CD4-positive, alpha-beta T cell treated with Interleukin-12 subunit alpha and Interleukin-12 subunit beta, for 1 hour (primary cell): Measurements from ENCODE around the gene SOS2.

Source experiments
- DNase-seq: peaks from one replicate; pipeline ENCODE4 v3.0.0-alpha.2; 2020

The SOS2 gene

GRCh38 chr14:50113381-50114035 lies 117.9 kb downstream of the SOS2 start:
- DNase-seq, result peak; percentile 43

DNA sequence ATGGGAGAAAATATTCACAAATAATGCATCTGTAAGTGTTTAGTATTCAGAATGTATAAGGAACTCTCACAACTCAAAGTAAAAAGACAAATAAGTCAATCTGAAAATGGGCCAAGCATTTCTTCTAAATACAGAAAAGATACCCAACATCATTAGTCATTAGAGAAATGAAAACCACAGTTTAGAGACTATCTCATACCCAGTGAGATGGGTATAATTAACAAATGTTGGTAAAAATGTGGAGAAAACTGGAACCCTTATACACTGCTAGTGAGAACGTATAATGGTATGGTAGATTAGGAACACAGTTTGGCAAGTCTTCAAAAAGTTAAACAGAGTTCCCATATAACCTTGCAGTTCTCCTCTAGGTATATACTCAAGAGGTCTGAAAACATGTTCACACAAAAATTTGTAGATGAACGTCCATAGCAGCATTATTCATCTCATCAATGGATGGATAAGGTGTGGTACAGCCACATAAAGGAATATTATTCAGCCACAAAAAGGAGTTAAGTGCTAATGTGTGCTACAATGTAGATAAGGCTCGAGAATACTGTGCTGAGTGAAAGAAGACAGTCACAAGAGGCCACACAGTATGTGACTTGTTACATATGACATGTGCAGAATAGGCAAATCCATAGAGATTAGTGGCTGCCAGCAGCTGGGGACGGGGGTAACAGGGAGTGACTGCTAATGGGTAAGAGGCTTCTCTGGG lies 120.9 kb downstream of the SOS2 start:
- DNase-seq, result no peak

- no peak for DNase-seq
Measured at GRCh38 chr14:50109342-50109741, 122.0 kb downstream of the SOS2 start.

DNA sequence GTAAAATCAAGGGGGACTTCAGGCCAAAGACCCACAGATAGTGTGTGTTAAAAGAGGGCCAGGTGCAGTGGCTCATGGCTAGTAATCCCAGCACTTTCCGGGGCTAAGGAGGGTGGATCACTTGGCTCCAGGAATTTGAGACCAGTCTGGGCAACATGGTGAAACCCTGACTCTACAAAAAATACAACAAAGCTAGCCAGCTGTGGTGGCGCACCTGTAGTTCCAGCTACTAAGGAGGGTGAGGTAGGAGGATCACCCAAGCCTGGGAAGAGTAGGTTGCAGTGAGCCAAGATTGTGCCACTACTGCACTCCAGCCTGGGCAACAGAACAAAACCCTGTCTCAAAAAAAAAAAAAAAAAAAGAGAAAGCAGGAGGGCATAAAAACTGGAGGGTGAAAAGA lies 123.5 kb downstream of the SOS2 start:
- no peak for DNase-seq

- no peak for DNase-seq
Measured at GRCh38 chr14:50106178-50106577, 125.2 kb downstream of the SOS2 start.

- no peak for DNase-seq
Measured at GRCh38 chr14:50103558-50103957, 127.8 kb downstream of the SOS2 start.

GRCh38 chr14:50101417-50101816 lies 130.0 kb downstream of the SOS2 start:
- no peak for DNase-seq

GRCh38 chr14:50100805-50101204 lies 130.6 kb downstream of the SOS2 start:
- DNase-seq, result no peak

- no peak for DNase-seq
Measured at GRCh38 chr14:50099335-50099734, 132.0 kb downstream of the SOS2 start.

DNA sequence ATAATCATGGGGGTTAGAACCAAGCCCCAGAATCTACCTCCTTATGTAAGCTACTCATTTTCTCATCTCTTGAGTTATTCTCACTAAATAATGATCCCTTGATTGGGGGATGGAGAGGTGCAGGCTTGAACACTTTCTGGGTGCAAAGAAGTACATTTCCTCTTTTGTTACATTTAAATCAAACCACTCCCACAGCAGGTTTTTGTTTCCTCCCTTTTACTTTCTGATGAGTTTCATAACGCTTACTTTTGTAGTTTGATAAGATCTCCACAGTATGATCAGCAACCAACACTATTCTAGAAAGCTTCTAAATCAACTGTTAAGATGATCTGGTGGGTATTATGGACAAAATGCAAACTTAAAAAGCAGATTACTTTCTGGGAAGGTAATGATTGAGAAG lies 135.5 kb downstream of the SOS2 start:
- DNase-seq, result peak; percentile 58

DNA sequence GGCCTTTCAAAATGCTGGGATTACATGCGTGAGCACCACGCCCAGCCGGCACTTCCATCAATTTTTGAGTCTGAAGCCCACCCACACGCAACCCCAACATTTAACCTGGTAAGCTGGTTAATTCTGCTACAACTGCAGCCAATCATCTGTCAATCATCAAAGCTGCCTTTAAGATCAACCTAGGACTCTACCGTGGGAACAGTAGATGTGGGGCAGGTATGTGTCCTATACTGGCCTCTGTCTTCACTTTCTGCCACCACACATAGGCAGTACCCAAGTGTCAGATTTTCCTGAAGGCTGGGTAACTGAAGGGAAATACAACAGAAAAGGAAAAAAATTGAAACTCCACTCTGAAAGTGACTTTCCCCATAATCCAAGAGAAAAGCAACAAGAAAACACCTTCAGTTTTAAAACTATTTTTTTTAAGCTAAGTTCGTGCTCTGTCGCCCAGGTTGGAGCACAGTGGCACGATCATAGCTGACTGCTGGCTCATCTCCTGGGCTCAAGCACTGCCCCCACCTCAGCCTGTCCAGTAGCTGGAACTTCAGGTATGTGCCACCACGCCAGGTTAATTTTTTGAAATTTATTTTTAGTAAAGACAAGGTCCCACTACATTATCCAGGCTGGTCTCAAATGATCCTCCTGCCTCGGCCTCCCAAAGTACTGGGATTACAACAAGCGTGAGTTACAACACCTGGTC lies 137.2 kb downstream of the SOS2 start:
- no peak for DNase-seq

GRCh38 chr14:50093496-50093895 lies 137.9 kb downstream of the SOS2 start:
- no peak for DNase-seq

- no peak for DNase-seq
Measured at GRCh38 chr14:50092006-50092555, 139.3 kb downstream of the SOS2 start.

- DNase-seq, result no peak
Measured at GRCh38 chr14:50091240-50091913, 140.0 kb downstream of the SOS2 start.

GRCh38 chr14:50089208-50089607 lies 142.2 kb downstream of the SOS2 start:
- peak; percentile 27 for DNase-seq

- DNase-seq, result no peak
Measured at GRCh38 chr14:50088731-50089130, 142.6 kb downstream of the SOS2 start.

DNA sequence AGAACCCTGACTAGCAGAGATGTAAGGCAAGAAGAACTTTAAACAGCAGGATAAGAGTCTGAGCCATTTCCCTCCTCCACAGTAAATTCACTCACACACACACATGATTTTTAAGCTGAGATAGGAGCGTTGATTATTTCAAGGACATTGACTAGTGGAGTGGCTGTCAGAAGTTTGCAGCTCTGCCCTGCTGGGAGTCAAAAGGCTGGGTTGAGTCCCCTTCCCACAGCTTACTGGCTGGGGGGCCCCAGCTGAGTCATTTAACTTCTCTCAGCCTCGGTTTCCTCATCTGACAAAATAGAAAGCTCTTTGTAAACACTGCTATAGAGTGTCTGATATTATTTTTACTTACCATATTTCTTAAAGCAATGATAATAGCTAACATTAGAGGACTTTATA lies 143.3 kb downstream of the SOS2 start:
- no peak for DNase-seq

- peak; percentile 34 for DNase-seq
Measured at GRCh38 chr14:50087341-50088116, 143.8 kb downstream of the SOS2 start.

DNA sequence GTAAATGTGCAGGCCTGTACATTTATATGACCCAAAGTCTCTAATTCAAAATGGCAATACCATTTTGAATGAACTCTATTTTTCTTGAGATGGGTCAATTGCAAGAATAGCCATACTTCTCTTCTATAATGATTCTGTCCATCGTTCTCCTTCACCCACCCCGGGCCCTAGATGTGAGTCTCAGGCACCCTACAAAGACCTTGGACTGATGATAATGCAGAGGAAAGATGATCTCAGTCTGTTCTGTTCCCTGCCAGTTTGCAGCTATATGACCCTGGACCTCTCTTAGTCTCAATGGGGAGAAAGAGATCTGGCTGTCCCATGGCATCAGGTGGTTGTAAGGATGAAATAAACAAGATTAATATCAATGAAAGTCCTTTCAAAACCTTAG lies 145.1 kb downstream of the SOS2 start:
- no peak for DNase-seq

DNA sequence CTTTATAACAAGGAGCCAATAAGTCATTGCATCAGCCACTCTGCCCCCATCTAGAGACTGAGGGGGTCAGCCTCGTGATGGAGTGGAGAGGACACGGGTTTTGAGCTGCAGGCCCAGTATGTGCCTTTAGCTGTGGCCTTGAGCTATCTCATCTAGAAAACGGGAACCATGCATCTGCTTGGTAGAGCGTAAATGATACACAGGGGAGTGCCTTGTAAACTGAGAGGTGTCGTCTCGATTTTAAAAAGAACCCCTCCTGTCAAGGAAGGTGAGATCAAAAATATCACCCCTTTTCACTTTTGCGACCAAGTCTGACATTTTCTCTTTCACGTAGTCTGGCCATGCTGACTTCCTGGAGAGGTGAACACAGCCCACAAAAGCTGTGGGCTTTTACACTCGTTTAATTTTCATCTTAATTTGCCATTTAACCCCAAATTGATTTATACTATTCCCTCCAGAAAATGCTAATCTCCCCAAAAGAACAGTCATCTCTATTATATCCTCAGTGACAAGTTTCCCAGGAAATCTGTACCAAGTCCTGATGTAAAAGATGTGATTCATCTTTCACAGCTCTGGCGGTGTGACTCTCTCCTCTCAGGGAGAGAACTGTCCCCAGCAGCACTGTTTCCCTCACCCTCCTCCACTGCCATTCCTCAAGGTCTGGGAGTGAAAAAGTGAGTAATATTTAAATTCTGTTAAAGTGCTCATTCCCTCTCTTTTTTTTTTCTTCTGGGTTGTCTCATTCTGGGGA lies 145.6 kb downstream of the SOS2 start:
- peak; percentile 52 for DNase-seq

DNA sequence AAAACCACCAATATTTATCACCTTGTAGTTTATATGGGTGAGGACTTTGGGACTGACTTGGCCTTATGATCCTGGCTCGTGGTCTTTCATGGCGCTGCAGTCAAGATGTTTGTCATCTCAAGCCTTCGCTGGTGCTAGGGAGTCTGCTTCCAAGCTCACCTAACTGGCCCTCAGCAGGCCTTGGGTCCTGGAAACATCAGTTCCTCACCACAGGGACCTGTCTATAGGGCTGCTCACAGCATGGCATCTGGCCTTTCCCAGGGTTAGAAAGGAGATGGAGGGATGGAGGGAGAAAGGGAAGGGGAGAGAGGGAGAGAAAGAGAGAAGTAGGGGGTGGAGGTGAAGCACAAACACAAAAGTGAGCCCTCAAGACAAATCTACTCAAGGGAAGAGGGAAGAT lies 146.7 kb downstream of the SOS2 start:
- DNase-seq, result no peak
